ENCODE results near the gene SV2C. TPM values are rescaled to one million over a fixed set of nuclear protein-coding genes. Genes with fewer than 3 reads are reported as not detected.

Gene SV2C
- total RNA-seq, 4 donors from 2014 or later = 0.16 to 2.6 (median 0.30) TPM

DNA sequence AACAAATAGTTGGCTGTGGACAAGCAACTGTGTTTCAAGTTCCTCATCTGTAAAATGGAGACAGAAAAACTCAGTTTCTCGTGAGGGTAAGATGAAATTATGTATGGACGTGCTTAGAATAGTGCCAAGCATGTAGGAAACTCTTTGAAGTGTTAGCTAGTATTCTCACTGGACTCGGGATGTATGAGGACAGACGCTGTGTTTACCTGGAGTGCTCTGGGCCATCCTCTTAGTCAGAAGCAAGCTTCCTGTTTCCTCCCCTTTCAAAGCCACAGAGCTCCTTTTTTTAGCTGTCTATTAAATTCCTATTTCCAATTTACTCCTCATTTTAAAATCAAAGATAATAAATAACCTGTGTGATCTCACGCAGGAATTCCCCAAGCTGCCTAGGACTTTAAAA lies 296.1 kb downstream of the SV2C start:
- no peak for DNase-seq
- TF ChIP-seq, protein P1, sequence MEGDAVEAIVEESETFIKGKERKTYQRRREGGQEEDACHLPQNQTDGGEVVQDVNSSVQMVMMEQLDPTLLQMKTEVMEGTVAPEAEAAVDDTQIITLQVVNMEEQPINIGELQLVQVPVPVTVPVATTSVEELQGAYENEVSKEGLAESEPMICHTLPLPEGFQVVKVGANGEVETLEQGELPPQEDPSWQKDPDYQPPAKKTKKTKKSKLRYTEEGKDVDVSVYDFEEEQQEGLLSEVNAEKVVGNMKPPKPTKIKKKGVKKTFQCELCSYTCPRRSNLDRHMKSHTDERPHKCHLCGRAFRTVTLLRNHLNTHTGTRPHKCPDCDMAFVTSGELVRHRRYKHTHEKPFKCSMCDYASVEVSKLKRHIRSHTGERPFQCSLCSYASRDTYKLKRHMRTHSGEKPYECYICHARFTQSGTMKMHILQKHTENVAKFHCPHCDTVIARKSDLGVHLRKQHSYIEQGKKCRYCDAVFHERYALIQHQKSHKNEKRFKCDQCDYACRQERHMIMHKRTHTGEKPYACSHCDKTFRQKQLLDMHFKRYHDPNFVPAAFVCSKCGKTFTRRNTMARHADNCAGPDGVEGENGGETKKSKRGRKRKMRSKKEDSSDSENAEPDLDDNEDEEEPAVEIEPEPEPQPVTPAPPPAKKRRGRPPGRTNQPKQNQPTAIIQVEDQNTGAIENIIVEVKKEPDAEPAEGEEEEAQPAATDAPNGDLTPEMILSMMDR (IDR thresholded peaks at IDR 0.05) = no peak
- no peak for TF ChIP-seq POLR2A (IDR thresholded peaks at IDR 0.05)
- TF ChIP-seq EP300 (IDR thresholded peaks at IDR 0.05; ENCODE audit: low read depth) = no peak
- no peak for TF ChIP-seq POLR2AphosphoS5 (IDR thresholded peaks at IDR 0.05)
- Histone ChIP-seq H3K27ac (peak overlapping the region in 2 of 4 donors; percentile 16 to 66), H3K27me3 (no peaks in the 10 kb centered on the region), H3K9me3 (no peaks in the 10 kb centered on the region), H3K36me3 (no peaks in the 10 kb centered on the region), H3K4me1 (peaks cover 3 to 25% (median 15%) of the 10 kb centered on the region in 4 donors), H3K4me3 (no peak overlapping the region)
- WGBS, 2 donors (ENCODE audit: low coverage in 1 of 2) = 30 to 33% methylated on average over 4 to 5 of the region's 5 CpGs
- in situ Hi-C loops (cut with MboI; ENCODE audit: low pct_ligation_motif_present in 1 of 4, low pct_unique_long_range_greater_than_20kb in 1 of 4, low sequenced_read_pairs in 3 of 4) = no loop called here
- intact Hi-C loops (cut with DNase I; ENCODE audit: low total_unique reads) = no loop called here

DNA sequence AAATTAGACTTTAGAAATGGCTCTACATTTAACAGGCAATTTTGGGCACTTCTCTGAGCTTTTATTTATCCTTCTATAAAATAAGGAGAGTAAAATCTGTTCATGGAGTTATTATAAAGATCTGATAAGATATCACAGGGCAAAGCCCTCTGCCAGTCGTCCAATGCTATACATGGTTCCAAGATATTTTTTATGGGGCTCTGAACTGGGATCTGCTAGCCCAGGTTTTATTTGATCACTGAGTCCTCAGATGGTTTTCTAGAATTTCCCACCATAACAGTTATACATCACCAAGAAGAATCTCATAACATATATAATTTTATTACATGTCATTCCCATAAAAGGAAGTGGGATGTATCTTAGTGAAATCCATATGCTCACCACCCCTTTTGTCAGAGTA lies 296.7 kb downstream of the SV2C start:
- Histone ChIP-seq H3K27ac (peak overlapping the region in 3 of 4 donors; percentile 16 to 66 (median 48)), H3K9me3 (no peaks in the 10 kb centered on the region), H3K4me3 (no peak overlapping the region), H3K36me3 (no peaks in the 10 kb centered on the region), H3K27me3 (no peaks in the 10 kb centered on the region), H3K4me1 (peaks cover 3 to 25% (median 15%) of the 10 kb centered on the region in 4 donors)
- 31 to 38% methylated on average over 1 of the region's 1 CpG for WGBS, 2 donors (ENCODE audit: low coverage in 1 of 2)
- intact Hi-C loops (cut with DNase I; ENCODE audit: low total_unique reads) (no loop called here), in situ Hi-C loops (cut with MboI; ENCODE audit: low pct_ligation_motif_present in 1 of 4, low pct_unique_long_range_greater_than_20kb in 1 of 4, low sequenced_read_pairs in 3 of 4) (no loop called here)
- no peak for DNase-seq
- no peak for TF ChIP-seq EP300 (IDR thresholded peaks at IDR 0.05; ENCODE audit: low read depth)
- no peak for TF ChIP-seq POLR2AphosphoS5 (IDR thresholded peaks at IDR 0.05)
- TF ChIP-seq POLR2A (IDR thresholded peaks at IDR 0.05) = no peak
- TF ChIP-seq, protein P1 (IDR thresholded peaks at IDR 0.05) = no peak

DNA sequence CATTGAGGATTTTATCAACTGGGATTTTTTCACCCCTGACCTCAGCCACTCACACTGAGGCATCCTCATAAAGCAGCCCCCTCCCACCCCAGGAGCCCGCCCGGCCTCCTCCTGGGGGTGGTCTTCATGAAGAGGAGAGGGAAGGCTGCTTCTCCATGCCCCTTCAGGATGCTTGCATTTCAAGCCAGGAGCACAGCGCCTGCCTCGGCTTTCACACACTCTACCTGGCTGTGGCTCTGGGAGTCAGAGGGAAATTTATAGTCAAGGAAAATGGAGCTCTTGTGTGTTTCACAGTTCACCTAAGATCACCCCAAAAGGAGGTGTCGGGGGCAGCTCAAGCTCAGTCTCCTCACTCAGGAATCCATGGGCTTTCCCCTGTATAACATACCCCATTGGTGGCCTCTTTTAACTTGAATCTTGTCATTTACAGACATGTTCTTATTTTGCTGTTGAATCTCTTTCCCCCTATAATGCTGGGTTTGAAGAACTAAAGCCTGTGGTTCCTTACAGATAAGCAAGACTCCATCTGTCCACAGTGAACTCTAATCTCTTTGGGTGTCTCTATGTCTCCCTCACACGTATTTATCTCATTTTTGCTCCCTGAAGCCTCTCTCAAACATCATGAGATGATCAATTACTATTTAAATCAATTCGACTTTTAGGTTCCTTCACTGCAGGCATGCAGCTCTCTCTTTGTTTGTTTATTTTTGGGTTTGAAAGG lies 297.3 kb downstream of the SV2C start:
- intact Hi-C loops (cut with DNase I; ENCODE audit: low total_unique reads) (no loop called here), in situ Hi-C loops (cut with MboI; ENCODE audit: low pct_ligation_motif_present in 1 of 4, low pct_unique_long_range_greater_than_20kb in 1 of 4, low sequenced_read_pairs in 3 of 4) (no loop called here)
- no peaks in the 10 kb centered on the region for H3K27me3 ChIP-seq
- no peaks in the 10 kb centered on the region for H3K9me3 ChIP-seq
- DNase-seq = no peak
- TF ChIP-seq POLR2A (IDR thresholded peaks at IDR 0.05) = no peak
- TF ChIP-seq, protein P1 (IDR thresholded peaks at IDR 0.05) = no peak
- TF ChIP-seq EP300 (IDR thresholded peaks at IDR 0.05; ENCODE audit: low read depth) = no peak
- TF ChIP-seq POLR2AphosphoS5 (IDR thresholded peaks at IDR 0.05) = no peak
- peak overlapping the region; percentile 48 to 66 (median 60) for H3K27ac ChIP-seq
- no peak overlapping the region for H3K4me3 ChIP-seq
- H3K4me1 ChIP-seq = peaks cover 3 to 25% (median 15%) of the 10 kb centered on the region in 4 donors
- H3K36me3 ChIP-seq = no peaks in the 10 kb centered on the region
- 49 to 62% methylated on average over 6 to 7 of the region's 7 CpGs for WGBS, 2 donors (ENCODE audit: low coverage in 1 of 2)

DNA sequence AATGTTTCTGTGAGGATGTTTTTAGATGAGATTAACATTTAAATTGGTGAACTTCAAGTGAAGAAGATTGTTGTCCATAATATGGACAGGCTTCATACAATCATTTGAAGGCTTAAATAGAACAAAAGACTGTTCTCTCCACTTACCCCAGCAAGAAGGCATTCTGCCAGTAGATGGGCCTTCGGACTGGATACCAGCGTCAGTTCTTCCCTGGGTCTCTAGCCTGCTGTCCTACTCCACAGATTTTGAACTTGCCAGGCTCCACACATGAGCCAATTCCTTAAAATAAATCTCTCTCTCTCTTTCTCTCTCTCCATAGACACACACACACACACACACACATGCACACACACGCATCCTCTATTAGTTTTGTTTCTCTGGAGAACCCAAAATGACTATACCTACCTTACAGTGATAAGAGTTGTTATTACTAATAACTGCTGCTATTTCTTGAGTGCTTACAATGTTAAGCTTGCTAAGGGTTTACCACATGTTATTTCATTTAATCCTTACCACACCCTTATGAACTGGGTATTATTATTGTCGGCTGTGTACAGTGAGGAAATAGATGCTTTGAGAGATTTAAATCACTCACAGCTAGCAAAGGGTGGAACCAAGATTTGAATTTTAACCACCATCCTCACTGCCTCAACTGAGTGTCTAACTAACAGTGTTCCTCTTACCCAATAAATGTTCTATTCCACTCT lies 300.1 kb downstream of the SV2C start:
- Histone ChIP-seq H3K4me3 (no peak overlapping the region), H3K36me3 (no peaks in the 10 kb centered on the region), H3K27me3 (no peaks in the 10 kb centered on the region), H3K4me1 (peaks cover 3 to 38% (median 15%) of the 10 kb centered on the region in 4 donors), H3K9me3 (no peaks in the 10 kb centered on the region), H3K27ac (no peak overlapping the region)
- intact Hi-C loops (cut with DNase I; ENCODE audit: low total_unique reads) (no loop called here), in situ Hi-C loops (cut with MboI; ENCODE audit: low pct_ligation_motif_present in 1 of 4, low pct_unique_long_range_greater_than_20kb in 1 of 4, low sequenced_read_pairs in 3 of 4) (no loop called here)
- no peak for DNase-seq
- TF ChIP-seq POLR2AphosphoS5 (IDR thresholded peaks at IDR 0.05) (no peak), EP300 (IDR thresholded peaks at IDR 0.05; ENCODE audit: low read depth) (no peak), POLR2A (IDR thresholded peaks at IDR 0.05) (no peak)
- TF ChIP-seq, protein P1 (IDR thresholded peaks at IDR 0.05) = no peak
- WGBS, 2 donors (ENCODE audit: low coverage in 1 of 2) = 79 to 85% methylated on average over 4 of the region's 4 CpGs
